ENCODE results near the gene ADGRG1. TPM values are rescaled to one million over a fixed set of nuclear protein-coding genes. Genes with fewer than 3 reads are reported as not detected.
"Not testable (repeated sequence)": the region's sequence is repeated elsewhere in the genome, so short reads cannot be mapped to it uniquely, and the experiment has no call there.

Gene ADGRG1
- total RNA-seq, 1 experiment from 2014 or later = 131 TPM

- H4K20me1 ChIP-seq (ENCODE audit: insufficient read depth) = no peaks in the 10 kb centered on the region
- CTCF ChIA-PET = no interaction called here
- POLR2A ChIA-PET (ENCODE audit: unreplicated experiment) = no interaction called here
- no peak overlapping the region for H3K4me2 ChIP-seq
- H2AFZ ChIP-seq = no peak overlapping the region
- intact Hi-C loops (cut with micrococcal nuclease; ENCODE audit: unreplicated experiment) = no loop called here
- H3F3A ChIP-seq (ENCODE audit: insufficient read depth, low read depth) = no peaks in the 10 kb centered on the region
- H3K27me3 ChIP-seq (ENCODE audit: insufficient read depth, low read depth) = peaks cover 10% of the 10 kb centered on the region; the same call in 1 of the 2 replicates
- no peaks in the 10 kb centered on the region for H3K36me3 ChIP-seq (ENCODE audit: low read depth)
- no TSS peak for BruUV-seq (replicated peaks)
- H3K4me1 ChIP-seq (replicated peaks; ENCODE audit: insufficient read depth) = no peaks in the 10 kb centered on the region
- H3K9me2 ChIP-seq (ENCODE audit: insufficient read depth) = no peaks in the 10 kb centered on the region
- DNase-seq = no peak
- no peak for TF ChIP-seq EZH2 (IDR thresholded peaks at IDR 0.05; ENCODE audit: low read depth)
- TF ChIP-seq, protein P1, sequence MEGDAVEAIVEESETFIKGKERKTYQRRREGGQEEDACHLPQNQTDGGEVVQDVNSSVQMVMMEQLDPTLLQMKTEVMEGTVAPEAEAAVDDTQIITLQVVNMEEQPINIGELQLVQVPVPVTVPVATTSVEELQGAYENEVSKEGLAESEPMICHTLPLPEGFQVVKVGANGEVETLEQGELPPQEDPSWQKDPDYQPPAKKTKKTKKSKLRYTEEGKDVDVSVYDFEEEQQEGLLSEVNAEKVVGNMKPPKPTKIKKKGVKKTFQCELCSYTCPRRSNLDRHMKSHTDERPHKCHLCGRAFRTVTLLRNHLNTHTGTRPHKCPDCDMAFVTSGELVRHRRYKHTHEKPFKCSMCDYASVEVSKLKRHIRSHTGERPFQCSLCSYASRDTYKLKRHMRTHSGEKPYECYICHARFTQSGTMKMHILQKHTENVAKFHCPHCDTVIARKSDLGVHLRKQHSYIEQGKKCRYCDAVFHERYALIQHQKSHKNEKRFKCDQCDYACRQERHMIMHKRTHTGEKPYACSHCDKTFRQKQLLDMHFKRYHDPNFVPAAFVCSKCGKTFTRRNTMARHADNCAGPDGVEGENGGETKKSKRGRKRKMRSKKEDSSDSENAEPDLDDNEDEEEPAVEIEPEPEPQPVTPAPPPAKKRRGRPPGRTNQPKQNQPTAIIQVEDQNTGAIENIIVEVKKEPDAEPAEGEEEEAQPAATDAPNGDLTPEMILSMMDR (conservative IDR thresholded peaks at IDR 0.05) = no peak
- H3K4me3 ChIP-seq = no peak overlapping the region
- no peaks in the 10 kb centered on the region for H3K79me2 ChIP-seq (ENCODE audit: low read depth)
- no peak overlapping the region for H3K27ac ChIP-seq
- H3K9me3 ChIP-seq (ENCODE audit: insufficient read depth, low read depth) = no peaks in the 10 kb centered on the region
These were observed 83.6 kb downstream of the ADGRG1 start for GRCh38 chr16:57711993-57712392.

DNA sequence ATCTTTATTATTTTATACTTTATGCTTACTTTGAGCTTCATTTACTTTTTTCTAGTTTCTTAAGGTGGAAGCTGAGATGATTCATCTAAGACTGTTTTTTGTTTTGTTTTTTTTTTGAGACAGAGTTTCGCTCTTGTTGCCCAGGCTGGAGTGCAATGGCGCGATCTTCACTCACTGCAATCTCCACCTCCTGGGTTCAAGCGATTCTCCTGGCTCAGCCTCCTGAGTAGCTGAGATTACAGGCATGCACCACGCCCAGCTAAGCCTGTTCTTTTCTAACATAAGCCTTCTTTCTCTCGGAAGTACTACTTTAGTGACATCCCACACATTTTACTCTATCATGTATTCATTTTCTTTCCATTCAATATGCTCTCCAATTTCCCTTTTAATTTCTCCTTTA lies 84.1 kb downstream of the ADGRG1 start:
- H3K27ac ChIP-seq; BruUV-seq (replicated peaks); DNase-seq; H3K36me3 ChIP-seq (ENCODE audit: low read depth); H3F3A ChIP-seq (ENCODE audit: insufficient read depth, low read depth); POLR2A ChIA-PET (ENCODE audit: unreplicated experiment); H3K9me3 ChIP-seq (ENCODE audit: insufficient read depth, low read depth); H4K20me1 ChIP-seq (ENCODE audit: insufficient read depth); H2AFZ ChIP-seq; H3K9me2 ChIP-seq (ENCODE audit: insufficient read depth); H3K79me2 ChIP-seq (ENCODE audit: low read depth); intact Hi-C loops (cut with micrococcal nuclease; ENCODE audit: unreplicated experiment); H3K4me3 ChIP-seq; H3K4me1 ChIP-seq (replicated peaks; ENCODE audit: insufficient read depth); CTCF ChIA-PET; H3K4me2 ChIP-seq: not testable (repeated sequence)
- H3K27me3 ChIP-seq (ENCODE audit: insufficient read depth, low read depth) = peaks cover 10% of the 10 kb centered on the region; the same call in 1 of the 2 replicates

DNA sequence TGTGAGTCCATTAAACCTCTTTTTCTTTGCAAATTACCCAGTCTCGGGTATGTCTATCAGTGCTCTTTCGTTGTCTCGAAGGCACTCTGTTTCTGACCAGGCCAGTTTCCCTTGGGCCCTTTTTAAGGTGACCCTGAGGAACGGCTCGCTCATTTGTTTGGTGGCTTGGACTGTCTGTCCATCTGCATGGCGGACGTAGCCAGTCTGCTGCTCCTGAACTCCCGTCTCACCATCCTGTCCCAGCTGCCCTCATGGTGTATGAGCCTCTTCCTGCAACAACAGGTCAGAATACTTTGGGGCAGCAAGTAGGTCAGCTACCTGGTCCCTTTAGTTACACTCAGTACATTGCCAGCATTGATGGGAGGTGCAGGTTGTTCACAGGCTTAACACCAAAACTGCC lies 85.2 kb downstream of the ADGRG1 start:
- no peak overlapping the region for H2AFZ ChIP-seq
- no peaks in the 10 kb centered on the region for H3K4me1 ChIP-seq (replicated peaks; ENCODE audit: insufficient read depth)
- H3K4me2 ChIP-seq = no peak overlapping the region
- ChIA-PET CTCF (no interaction called here), POLR2A (ENCODE audit: unreplicated experiment) (no interaction called here)
- no TSS peak for BruUV-seq (replicated peaks)
- H3K36me3 ChIP-seq (ENCODE audit: low read depth) = no peaks in the 10 kb centered on the region
- no peaks in the 10 kb centered on the region for H3K79me2 ChIP-seq (ENCODE audit: low read depth)
- TF ChIP-seq EZH2 (IDR thresholded peaks at IDR 0.05; ENCODE audit: low read depth) = no peak
- TF ChIP-seq, protein P1 (conservative IDR thresholded peaks at IDR 0.05) = no peak
- no peaks in the 10 kb centered on the region for H3F3A ChIP-seq (ENCODE audit: insufficient read depth, low read depth)
- no peaks in the 10 kb centered on the region for H3K9me3 ChIP-seq (ENCODE audit: insufficient read depth, low read depth)
- no peak overlapping the region for H3K4me3 ChIP-seq
- DNase-seq = no peak
- intact Hi-C loops (cut with micrococcal nuclease; ENCODE audit: unreplicated experiment) = no loop called here
- H3K27me3 ChIP-seq (ENCODE audit: insufficient read depth, low read depth) = peaks cover 10% of the 10 kb centered on the region; the same call in 1 of the 2 replicates
- no peak overlapping the region for H3K27ac ChIP-seq
- no peaks in the 10 kb centered on the region for H4K20me1 ChIP-seq (ENCODE audit: insufficient read depth)
- H3K9me2 ChIP-seq (ENCODE audit: insufficient read depth) = no peaks in the 10 kb centered on the region

- POLR2A ChIA-PET (ENCODE audit: unreplicated experiment) = no interaction called here
- Histone ChIP-seq H3K9me2 (ENCODE audit: insufficient read depth) (no peaks in the 10 kb centered on the region), H3K36me3 (ENCODE audit: low read depth) (no peaks in the 10 kb centered on the region), H3K27ac (no peak overlapping the region), H3K4me2 (no peak overlapping the region), H3K4me3 (no peak overlapping the region), H2AFZ (no peak overlapping the region), H3F3A (ENCODE audit: insufficient read depth, low read depth) (no peaks in the 10 kb centered on the region), H3K9me3 (ENCODE audit: insufficient read depth, low read depth) (no peaks in the 10 kb centered on the region), H3K27me3 (ENCODE audit: insufficient read depth, low read depth) (peaks cover 10% of the 10 kb centered on the region; the same call in 1 of the 2 replicates), H3K79me2 (ENCODE audit: low read depth) (no peaks in the 10 kb centered on the region), H4K20me1 (ENCODE audit: insufficient read depth) (no peaks in the 10 kb centered on the region), H3K4me1 (replicated peaks; ENCODE audit: insufficient read depth) (no peaks in the 10 kb centered on the region)
- TF ChIP-seq, protein P1 (conservative IDR thresholded peaks at IDR 0.05) = no peak
- no peak for TF ChIP-seq EZH2 (IDR thresholded peaks at IDR 0.05; ENCODE audit: low read depth)
- intact Hi-C loops (cut with micrococcal nuclease; ENCODE audit: unreplicated experiment) = no loop called here
- CTCF ChIA-PET = interaction anchor here (0.6 kb wide), 1 partner anchor 595 kb away, joined by 5 read pairs; no protein-coding TSS in a partner anchor
- BruUV-seq (replicated peaks) = no TSS peak
- no peak for DNase-seq
These were observed 85.6 kb downstream of the ADGRG1 start for GRCh38 chr16:57714047-57714446.
